HepG2 (cell line): Measurements from ENCODE around the gene STK38L. TPM values are rescaled to one million over a fixed set of nuclear protein-coding genes. Genes with fewer than 3 reads are reported as not detected.

Source experiments
- ATAC-seq: fragments of 200-7000 bp; cut with Tn5 transposase; 3 replicates; pipeline ENCODE4 v1.9.1; 2020; ENCODE audit warnings: mild to moderate bottlenecking, moderate library complexity
- BruUV-seq: library from RNA; stranded (reverse); fragments of 400-500 nt; replicated peaks from 2 replicates; lab custom pipeline; 2021; lab: Mats Ljungman, UMichigan
- CTCF ChIA-PET: fragments of 300-600 bp; formaldehyde crosslinking; extraction: SDS; loops from one replicate; lab custom pipeline; 2021; ENCODE audit warnings: low total read pairs, inconsistent platforms, low intra/inter-chr PET ratio; lab: Yijun Ruan, JAX
- POLR2A ChIA-PET: fragments of 350-600 bp; sonication (Branson Sonifier 250); formaldehyde crosslinking; loops from one replicate; lab custom pipeline; 2020; ENCODE audit warnings: antibody characterized with exemption, inconsistent platforms; lab: Yijun Ruan, JAX
- DNase-seq: peaks from one replicate; pipeline ENCODE4 v3.0.0-alpha.2; 2015; ENCODE audit warnings: low spot score
- FAIRE-seq: peaks from 3 replicates; lab custom pipeline; 2011; peaks lifted over from hg19 to GRCh38; lab: Jason Lieb, UNC
- H2AFZ ChIP-seq: one replicate; pipeline ENCODE4 v1.6.1; 2011; ENCODE audit warnings: low read length, inconsistent platforms
- H3K27ac ChIP-seq: fragments of 300-600 bp; 3 replicates; pipeline ENCODE4 v1.8.0; 2011; ENCODE audit warnings: mixed run types, mild to moderate bottlenecking, mixed read lengths, low read length, inconsistent platforms; ENCODE audit not compliant: insufficient read depth; ENCODE audit errors: extremely low read length
- H3K27me3 ChIP-seq, 2 experiments: fragments of 200-600 bp in 1 of 2; 2 replicates in 1 of 2; 3 replicates in 1 of 2; pipeline versions ENCODE4 v1.6.0 to v1.8.0; 2011; ENCODE audit warnings: low read length in 2 of 2, mild to moderate bottlenecking in 2 of 2, moderate library complexity in 2 of 2, inconsistent platforms in 1 of 2; ENCODE audit not compliant: insufficient read depth in 2 of 2, control insufficient read depth in 1 of 2
- H3K36me3 ChIP-seq, 2 experiments: fragments of 200-600 bp in 1 of 2; replicated peaks in 1 of 2; 2 replicates in 1 of 2; 3 replicates in 1 of 2; pipeline versions ENCODE4 v1.5.1 to v1.8.0; 2011; ENCODE audit warnings: low read length in 2 of 2, inconsistent platforms in 1 of 2; ENCODE audit not compliant: insufficient read depth in 2 of 2, control insufficient read depth in 1 of 2
- H3K4me1 ChIP-seq: 2 replicates; pipeline ENCODE4 v1.5.1; 2012; ENCODE audit warnings: low read length, inconsistent platforms; ENCODE audit not compliant: insufficient read depth
- H3K4me2 ChIP-seq: 2 replicates; pipeline ENCODE4 v1.6.0; 2011; ENCODE audit warnings: low read depth, low read length, inconsistent platforms
- H3K4me3 ChIP-seq, 3 experiments: fragments of 200-600 bp in 1 of 3; sonication (generic), shearing (Covaris generic) in 1 of 3; replicated peaks in 1 of 3; 2 replicates each; pipeline ENCODE4 v1.5.1; 2011 to 2016; ENCODE audit warnings: low read length in 3 of 3, inconsistent platforms in 2 of 3, low read depth in 2 of 3, mild to moderate bottlenecking in 2 of 3, control low read depth in 1 of 3, mixed read lengths in 1 of 3; ENCODE audit not compliant: insufficient read depth in 1 of 3
- H3K79me2 ChIP-seq: one replicate; pipeline ENCODE4 v1.6.1; 2011; ENCODE audit warnings: low read length, inconsistent platforms; ENCODE audit not compliant: insufficient read depth
- H3K9ac ChIP-seq: 2 replicates; pipeline ENCODE4 v1.6.0; 2011; ENCODE audit warnings: mild to moderate bottlenecking, low read depth, low read length, inconsistent platforms; ENCODE audit not compliant: insufficient read depth
- H3K9me3 ChIP-seq: 2 replicates; pipeline ENCODE4 v1.5.1; 2012; ENCODE audit warnings: mild to moderate bottlenecking, low read length
- H4K20me1 ChIP-seq: 2 replicates; pipeline ENCODE4 v1.6.0; 2011; ENCODE audit warnings: inconsistent platforms, mild to moderate bottlenecking, low read length, moderate library complexity; ENCODE audit not compliant: insufficient read depth
- AFF4 ChIP-seq: sonication (generic); formaldehyde crosslinking; IDR thresholded peaks from 2 replicates; pipeline ENCODE4 v1.4.0; 2020; ENCODE audit warnings: missing genetic modification reagents
- FOXK1 ChIP-seq: sonication (generic); formaldehyde crosslinking; IDR thresholded peaks from 2 replicates; pipeline ENCODE4 v1.4.0; 2020; ENCODE audit warnings: low read depth, missing genetic modification reagents, borderline replicate concordance
- HIC2 ChIP-seq: sonication (generic); formaldehyde crosslinking; IDR thresholded peaks from 2 replicates; pipeline ENCODE4 v1.9.0; 2022; ENCODE audit warnings: low read depth, missing genetic modification reagents
- HMG20A ChIP-seq: IDR thresholded peaks from 2 replicates; pipeline ENCODE4 v1.6.1; 2016; ENCODE audit warnings: borderline replicate concordance
- IRF1 ChIP-seq: sonication (generic); formaldehyde crosslinking; IDR thresholded peaks from 2 replicates; pipeline ENCODE4 v1.4.0; 2020; ENCODE audit warnings: low read depth, mild to moderate bottlenecking, missing genetic modification reagents
- MYNN ChIP-seq: sonication (generic); formaldehyde crosslinking; IDR thresholded peaks from 2 replicates; pipeline ENCODE4 v1.4.0; 2020; ENCODE audit warnings: mild to moderate bottlenecking, low read depth, missing genetic modification reagents
- NR3C1 ChIP-seq: sonication (generic); formaldehyde crosslinking; IDR thresholded peaks from 2 replicates; pipeline ENCODE4 v1.4.0; 2020; ENCODE audit warnings: missing genetic modification reagents
- PHF20 ChIP-seq: sonication (generic); formaldehyde crosslinking; IDR thresholded peaks from 2 replicates; pipeline ENCODE4 v1.5.0; 2020; ENCODE audit warnings: mild to moderate bottlenecking, missing genetic modification reagents
- RBFOX2 ChIP-seq: fragments of 200-400 bp; formaldehyde crosslinking; IDR thresholded peaks from 2 replicates; pipeline ENCODE4 v1.6.1; 2017; ENCODE audit warnings: low read depth, mild to moderate bottlenecking, low read length
- TAF15 ChIP-seq: fragments of 200-400 bp; formaldehyde crosslinking; IDR thresholded peaks from one replicate; pipeline ENCODE4 v1.6.1; 2018; ENCODE audit warnings: mild to moderate bottlenecking, low read depth, low read length; ENCODE audit not compliant: poor library complexity, severe bottlenecking
- TFDP1 ChIP-seq: IDR thresholded peaks from 2 replicates; pipeline ENCODE4 v1.6.1; 2016; ENCODE audit warnings: missing compliant biosample characterization, missing genetic modification reagents, borderline replicate concordance
- TFDP2 ChIP-seq: sonication (generic); formaldehyde crosslinking; IDR thresholded peaks from 2 replicates; pipeline ENCODE4 v1.4.0; 2020; ENCODE audit warnings: missing genetic modification reagents
- U2AF2 ChIP-seq: fragments of 200-400 bp; formaldehyde crosslinking; IDR thresholded peaks from 2 replicates; pipeline ENCODE4 v1.6.1; 2017; ENCODE audit warnings: low read depth, mild to moderate bottlenecking, low read length
- ZBTB34 ChIP-seq: sonication (generic); formaldehyde crosslinking; IDR thresholded peaks from 2 replicates; pipeline ENCODE4 v1.8.0; 2022; ENCODE audit warnings: mild to moderate bottlenecking, missing genetic modification reagents
- ZNF788 ChIP-seq: sonication (generic); formaldehyde crosslinking; IDR thresholded peaks from 2 replicates; pipeline ENCODE4 v1.5.0; 2020; ENCODE audit warnings: mild to moderate bottlenecking, missing genetic modification reagents, borderline replicate concordance
- WGBS: methylation state at CpG from one replicate; pipeline ENCODE4 v1.1.6; 2017; ENCODE audit warnings: low lambda C conversion rate; 5-methylcytosine and 5-hydroxymethylcytosine counted together
- in situ Hi-C: cut with HindIII; loops from 2 replicates; pipeline ENCODE4 v1.10.0; 2017; ENCODE audit warnings: low pct_unique_long_range_greater_than_20kb; ENCODE audit not compliant: extremely low pct_ligation_motif_present
- intact Hi-C: fragments of 100-400 bp; cut with micrococcal nuclease; formaldehyde crosslinking; loops from one replicate; pipeline ENCODE4 v1.10.0; 2022; ENCODE audit not compliant: unreplicated experiment
- polyA plus RNA-seq, 8 experiments: library from polyadenylated mRNA; depleted of rRNA in 3 of 8; stranded (reverse) in 7 of 8; unstranded in 1 of 8; fragments of >200 nt; fragmentation: Illumina TruSeq in 4 of 8; extraction: Trizol in 4 of 8; gene quantifications; 2 replicates each; pipeline versions ENCODE4 v1.2.1 to v1.2.3, GENCODE V29; 2011 to 2016; ENCODE audit warnings: low read depth in 4 of 8, missing spikeins in 1 of 8, mixed read lengths in 1 of 8; ENCODE audit not compliant: insufficient read depth in 1 of 8
- total RNA-seq, 5 experiments: library from RNA; depleted of rRNA; stranded (reverse); fragments of >200 nt; fragmentation: Illumina TruSeq; extraction: Trizol; gene quantifications; 2 replicates each; pipeline ENCODE4 v1.2.3, GENCODE V29; 2016; ENCODE audit warnings: low read depth in 1 of 5

Gene STK38L
- total and polyA plus RNA-seq, 2 of the 13 experiments (the other 11 are each of a cell fraction or from before 2014, with no cell fraction given) = 6.1 to 26.4 TPM

GRCh38 chr12:27210187-27210586, 33.9 kb upstream of the STK38L start:
- no peak for FAIRE-seq
- POLR2A ChIA-PET = no interaction called here
- BruUV-seq = no TSS peak
- TF ChIP-seq TFDP1 (CRISPR knock-in tag) = no peak
- no peak for TF ChIP-seq ZBTB34 (CRISPR knock-in tag)
- TF ChIP-seq HMG20A = no peak
- TF ChIP-seq MYNN (CRISPR knock-in tag) = no peak
- no peak for TF ChIP-seq U2AF2
- TF ChIP-seq PHF20 (CRISPR knock-in tag) = no peak
- TF ChIP-seq FOXK1 (CRISPR knock-in tag) = no peak
- no peak for TF ChIP-seq TFDP2
- TF ChIP-seq ZNF788 (CRISPR knock-in tag) = no peak
- no peak for TF ChIP-seq AFF4
- no peak for TF ChIP-seq NR3C1 (CRISPR knock-in tag)
- no peak for TF ChIP-seq HIC2 (CRISPR knock-in tag)
- no peak for TF ChIP-seq RBFOX2
- TF ChIP-seq IRF1 (CRISPR knock-in tag) = no peak
- TF ChIP-seq TAF15 = no peak

More at GRCh38 chr12:27210187-27210586, 33.9 kb upstream of the STK38L start:
- H3K36me3 ChIP-seq = no peaks in the 10 kb centered on the region
- H3K9me3 ChIP-seq = no peaks in the 10 kb centered on the region
- DNase-seq (no peak), ATAC-seq (no peak)
- no peak overlapping the region for H3K4me3 ChIP-seq
- H3K79me2 ChIP-seq = no peaks in the 10 kb centered on the region
- 87% methylated on average over 2 of the region's 2 CpGs for WGBS
- H3K27me3 ChIP-seq = no peaks in the 10 kb centered on the region
- intact Hi-C loops = no loop called here
- in situ Hi-C loops = no loop called here
- H2AFZ ChIP-seq = no peak overlapping the region
- peaks cover 22% of the 10 kb centered on the region for H3K4me1 ChIP-seq
- H3K27ac ChIP-seq = no peak overlapping the region
- CTCF ChIA-PET = no interaction called here
- H4K20me1 ChIP-seq = no peaks in the 10 kb centered on the region
- no peak overlapping the region for H3K4me2 ChIP-seq
- H3K9ac ChIP-seq = no peak overlapping the region
